GM12872 (cell line): ENCODE results near the gene CMTM2.

Experiments
- TF ChIP-seq, protein P1 (sequence below): IDR thresholded peaks from 3 replicates; pipeline ENCODE4 v1.5.1; 2011; ENCODE audit warnings: low read depth, mild to moderate bottlenecking, low read length, moderate library complexity; ENCODE audit not compliant: insufficient read depth

The CMTM2 gene

DNA sequence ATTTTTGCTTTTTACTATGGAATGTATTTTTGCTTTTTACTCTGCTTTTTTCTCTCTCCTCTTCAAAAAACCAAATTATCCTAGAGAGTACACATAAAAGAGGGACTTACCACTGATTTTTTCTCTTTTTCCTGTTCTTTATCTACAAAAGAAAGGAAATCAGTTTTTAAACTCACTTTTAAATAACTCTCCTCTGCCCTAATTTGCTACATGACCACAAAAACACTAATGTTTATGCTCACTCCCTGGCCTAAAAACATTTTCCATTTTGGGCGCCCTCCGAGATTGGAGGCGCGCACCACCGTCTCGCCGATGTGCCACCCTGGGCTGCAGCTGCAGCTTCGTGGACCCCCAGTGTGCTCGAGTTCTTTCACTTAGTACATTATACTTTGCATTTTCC is 30.4 kb upstream of the CMTM2 start:
- TF ChIP-seq, protein P1, sequence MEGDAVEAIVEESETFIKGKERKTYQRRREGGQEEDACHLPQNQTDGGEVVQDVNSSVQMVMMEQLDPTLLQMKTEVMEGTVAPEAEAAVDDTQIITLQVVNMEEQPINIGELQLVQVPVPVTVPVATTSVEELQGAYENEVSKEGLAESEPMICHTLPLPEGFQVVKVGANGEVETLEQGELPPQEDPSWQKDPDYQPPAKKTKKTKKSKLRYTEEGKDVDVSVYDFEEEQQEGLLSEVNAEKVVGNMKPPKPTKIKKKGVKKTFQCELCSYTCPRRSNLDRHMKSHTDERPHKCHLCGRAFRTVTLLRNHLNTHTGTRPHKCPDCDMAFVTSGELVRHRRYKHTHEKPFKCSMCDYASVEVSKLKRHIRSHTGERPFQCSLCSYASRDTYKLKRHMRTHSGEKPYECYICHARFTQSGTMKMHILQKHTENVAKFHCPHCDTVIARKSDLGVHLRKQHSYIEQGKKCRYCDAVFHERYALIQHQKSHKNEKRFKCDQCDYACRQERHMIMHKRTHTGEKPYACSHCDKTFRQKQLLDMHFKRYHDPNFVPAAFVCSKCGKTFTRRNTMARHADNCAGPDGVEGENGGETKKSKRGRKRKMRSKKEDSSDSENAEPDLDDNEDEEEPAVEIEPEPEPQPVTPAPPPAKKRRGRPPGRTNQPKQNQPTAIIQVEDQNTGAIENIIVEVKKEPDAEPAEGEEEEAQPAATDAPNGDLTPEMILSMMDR = no peak

DNA sequence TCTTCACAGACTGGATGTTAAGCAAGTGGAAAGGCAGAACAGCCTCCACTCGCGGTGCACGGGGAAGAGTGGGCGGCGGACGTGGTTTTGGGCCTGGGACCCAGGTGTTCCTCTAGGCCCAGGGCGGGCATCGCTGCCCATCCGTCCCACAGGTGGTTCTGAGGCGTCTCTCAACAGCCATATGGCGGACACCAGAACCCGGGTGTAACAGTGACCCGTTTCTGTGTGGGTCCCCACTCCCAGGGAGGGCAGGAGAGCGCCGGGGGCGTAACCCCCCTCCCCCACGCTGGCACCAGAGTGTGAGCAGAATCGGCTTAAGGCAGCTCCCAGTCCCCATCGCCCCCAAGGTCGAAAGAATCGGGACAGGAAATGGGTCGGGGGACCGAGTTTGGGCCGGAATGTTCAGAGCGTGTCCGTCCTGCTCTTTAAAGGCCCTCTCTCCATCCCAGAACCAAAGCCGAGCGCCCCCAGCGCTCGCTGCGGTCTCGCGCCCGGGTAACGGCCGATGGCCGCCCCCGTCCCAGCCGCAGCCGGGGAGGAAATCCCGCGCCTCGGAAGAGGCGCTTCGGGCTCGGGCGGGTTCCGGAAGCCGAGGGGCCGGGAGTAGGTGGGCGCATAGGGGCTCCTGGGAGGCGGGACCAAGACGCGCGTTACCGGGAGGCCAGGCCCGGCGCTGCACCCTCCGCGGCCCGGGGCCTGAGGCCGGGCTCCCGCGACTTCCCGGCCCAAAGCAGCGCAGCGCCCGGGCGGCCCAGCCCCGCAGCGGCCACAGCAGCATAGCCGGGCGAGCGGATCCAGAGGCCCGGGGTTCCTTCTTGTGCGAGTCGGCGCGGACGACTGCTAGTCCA is 29.8 kb upstream of the CMTM2 start, which contains the start of gene TK2:
TK2 (minus strand) TSS at position 839 of the 848 bp plus-strand sequence; CDS start at position 778, 61 bp downstream.
- TF ChIP-seq, protein P1 = peak; percentile 25; the same call in 1 of the 3 replicates

DNA sequence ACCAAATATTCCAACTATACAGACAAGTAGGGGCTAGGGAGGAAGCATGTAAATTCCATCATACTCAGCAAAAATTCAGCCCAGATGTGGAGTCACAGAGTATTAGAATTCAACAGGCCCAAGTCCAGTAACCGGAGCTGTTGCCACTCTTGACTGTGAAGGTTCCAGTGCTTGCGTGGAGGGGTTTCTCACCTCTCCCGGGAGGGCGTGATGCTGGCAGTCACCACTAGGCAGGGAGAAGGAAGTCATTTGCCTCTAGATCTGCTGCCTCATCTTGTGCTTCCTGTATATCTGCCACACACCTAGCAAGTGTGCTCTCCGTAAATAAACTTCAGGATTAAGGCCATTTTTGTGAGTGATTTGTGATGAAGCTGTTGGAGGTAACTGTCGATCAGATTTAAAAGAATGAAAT is 27.9 kb upstream of the CMTM2 start:
- TF ChIP-seq, protein P1 = peak; percentile 27; the same call in 2 of the 3 replicates

DNA sequence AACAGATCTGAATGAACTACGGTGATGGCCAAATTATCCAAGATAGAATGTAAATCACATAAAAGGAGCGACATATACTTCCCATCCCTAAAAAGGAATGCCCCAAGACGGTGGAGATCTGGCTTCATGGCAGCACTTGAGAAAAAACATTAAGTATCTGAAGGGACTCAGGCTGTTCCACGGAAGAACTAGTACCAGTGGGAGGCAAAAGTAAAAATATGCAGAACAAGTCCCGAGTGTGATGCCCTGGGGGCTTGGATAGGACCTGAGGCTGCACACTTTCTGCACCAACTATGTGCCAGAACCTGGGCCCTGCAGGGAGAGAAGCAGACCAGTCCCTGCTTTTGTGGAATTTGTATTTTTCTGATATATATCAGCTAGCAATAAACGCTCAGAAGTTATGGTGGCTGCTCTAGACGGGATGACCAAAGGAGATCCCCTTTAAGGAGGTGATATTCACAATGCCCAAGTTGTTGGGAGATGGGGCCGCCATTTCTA is 27.4 kb upstream of the CMTM2 start:
- TF ChIP-seq, protein P1 = no peak

DNA sequence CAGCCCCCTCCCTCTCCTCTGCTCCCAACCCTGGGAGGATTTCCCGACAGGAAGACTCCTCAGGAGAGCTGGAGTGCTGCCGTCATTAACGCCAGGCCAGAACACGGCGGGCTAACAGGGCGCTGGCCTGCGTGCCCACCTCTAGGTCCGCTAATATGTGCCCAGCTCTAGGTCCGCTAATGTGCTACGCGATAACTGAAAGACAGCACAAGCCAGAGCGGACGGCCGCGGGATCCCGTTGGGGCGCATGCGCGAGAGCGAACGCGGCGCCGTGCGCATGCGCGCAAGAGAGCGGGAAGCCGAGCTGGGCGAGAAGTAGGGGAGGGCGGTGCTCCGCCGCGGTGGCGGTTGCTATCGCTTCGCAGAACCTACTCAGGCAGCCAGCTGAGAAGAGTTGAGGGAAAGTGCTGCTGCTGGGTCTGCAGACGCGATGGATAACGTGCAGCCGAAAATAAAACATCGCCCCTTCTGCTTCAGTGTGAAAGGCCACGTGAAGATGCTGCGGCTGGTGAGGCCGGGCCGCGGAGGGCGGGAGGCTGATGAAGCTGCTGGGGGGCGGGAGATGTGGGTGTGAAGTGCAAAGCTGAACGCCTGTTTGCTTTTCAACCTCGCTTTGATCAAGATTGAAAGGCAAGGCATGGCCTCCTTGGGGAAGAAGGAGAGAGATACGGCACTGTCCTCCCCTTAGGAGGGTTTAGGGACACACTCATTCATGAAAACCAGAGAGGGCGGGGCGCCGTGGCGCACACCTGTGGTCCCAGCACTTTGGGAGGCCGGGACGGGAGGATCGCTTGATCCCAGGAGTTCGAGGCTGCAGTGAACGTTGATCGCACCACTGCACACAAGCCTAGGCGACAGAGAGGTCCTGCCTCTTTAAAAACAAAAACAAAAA is 26.7 kb upstream of the CMTM2 start, which contains the start of gene CKLF:
CKLF (plus strand) TSS at position 291 of the 892 bp plus-strand sequence; CDS start at position 431, 140 bp downstream.
- TF ChIP-seq, protein P1 = no peak

DNA sequence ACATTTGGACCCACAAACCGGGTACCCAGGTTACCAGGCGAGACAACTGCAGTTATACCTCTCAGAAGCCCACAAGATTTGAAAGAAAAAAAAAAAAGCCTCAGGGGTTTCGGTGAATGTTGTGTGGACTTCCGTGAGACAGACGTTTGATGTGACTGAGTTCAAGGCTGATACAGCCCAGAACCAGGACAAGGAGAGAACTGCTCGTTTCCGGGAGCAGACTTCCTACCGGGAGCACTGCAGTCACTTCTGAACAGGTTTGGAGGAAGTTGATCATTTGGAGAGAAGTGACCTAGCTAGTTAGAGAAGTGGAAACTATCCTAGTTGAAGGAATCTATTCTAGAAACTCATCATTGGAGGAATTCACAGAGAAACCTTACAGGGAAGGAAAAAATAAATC is 26.0 kb upstream of the CMTM2 start:
- TF ChIP-seq, protein P1 = no peak

DNA sequence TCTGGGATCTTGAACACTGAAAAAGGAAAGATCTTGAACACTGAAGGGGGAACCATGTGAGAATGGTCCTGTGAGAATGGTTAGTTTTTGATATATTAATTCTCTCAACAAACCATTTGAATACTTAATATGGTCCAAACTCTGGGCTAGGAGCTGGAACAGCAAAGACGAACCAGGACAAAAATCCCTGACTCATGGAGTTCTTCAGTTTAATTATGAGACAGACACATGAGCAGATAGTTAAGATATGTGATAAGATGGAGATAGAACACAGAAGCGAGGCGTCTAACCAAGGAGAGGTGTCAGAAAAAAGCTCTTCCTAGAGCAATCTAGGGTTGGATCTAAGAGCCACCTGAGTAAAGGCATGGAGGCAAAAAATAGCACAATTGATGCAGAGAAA is 25.2 kb upstream of the CMTM2 start:
- TF ChIP-seq, protein P1 = no peak
